ENCODE results near the gene HCFC1. TPM values are rescaled to one million over a fixed set of nuclear protein-coding genes. Genes with fewer than 3 reads are reported as not detected.

Gene HCFC1
- 4.1 and 5.5 TPM in 2 replicates for polyA plus RNA-seq

DNA sequence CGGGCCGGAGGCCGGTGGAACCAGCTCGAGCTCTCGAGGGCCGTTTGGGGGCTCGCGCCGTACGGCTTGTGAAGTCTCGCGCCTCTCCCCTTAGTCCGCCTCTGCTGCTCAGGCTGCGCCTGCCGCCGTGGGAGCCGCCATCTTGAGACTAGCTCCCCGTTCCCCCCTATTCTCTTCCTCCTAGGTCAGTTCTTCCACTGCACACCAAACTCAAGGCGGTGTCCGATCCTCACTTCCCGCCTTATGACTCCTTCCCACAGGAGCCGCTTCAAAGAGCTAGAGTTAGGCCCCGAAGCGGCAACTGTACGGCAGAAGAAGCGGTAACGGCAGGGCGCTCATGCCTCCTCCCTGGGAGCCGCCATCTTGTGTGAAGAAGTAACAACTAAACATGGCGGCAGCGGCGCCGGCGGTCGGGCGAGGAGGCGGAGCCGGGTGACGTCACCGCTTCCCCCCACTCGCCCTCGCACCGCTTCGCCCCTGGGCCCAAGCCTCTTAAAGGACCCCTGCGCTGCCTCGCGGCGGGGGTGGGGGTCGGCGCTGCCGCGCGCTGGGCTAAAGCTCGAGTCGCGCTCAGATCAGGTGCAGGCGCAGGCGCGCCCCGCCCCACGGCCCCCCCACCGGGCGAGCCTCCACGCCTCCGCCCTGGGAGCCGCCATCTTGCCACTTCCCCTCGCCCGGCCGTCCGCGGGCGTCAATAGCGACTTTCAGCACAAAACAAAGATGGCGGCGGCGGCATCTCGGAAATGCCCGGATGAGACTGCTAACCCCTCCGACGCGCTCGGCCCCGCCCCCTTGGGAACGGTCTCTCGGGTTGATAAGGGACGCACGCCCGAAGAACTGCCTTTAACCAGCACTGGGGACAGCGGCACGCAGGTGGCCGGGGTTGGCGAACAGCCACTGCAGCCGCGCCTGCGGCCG is at the start of gene HCFC1:
TSS of gene HCFC1 (minus strand) at position 369 of the 918 bp plus-strand sequence. CDS start 978 bp downstream, outside the sequence.

DNA sequence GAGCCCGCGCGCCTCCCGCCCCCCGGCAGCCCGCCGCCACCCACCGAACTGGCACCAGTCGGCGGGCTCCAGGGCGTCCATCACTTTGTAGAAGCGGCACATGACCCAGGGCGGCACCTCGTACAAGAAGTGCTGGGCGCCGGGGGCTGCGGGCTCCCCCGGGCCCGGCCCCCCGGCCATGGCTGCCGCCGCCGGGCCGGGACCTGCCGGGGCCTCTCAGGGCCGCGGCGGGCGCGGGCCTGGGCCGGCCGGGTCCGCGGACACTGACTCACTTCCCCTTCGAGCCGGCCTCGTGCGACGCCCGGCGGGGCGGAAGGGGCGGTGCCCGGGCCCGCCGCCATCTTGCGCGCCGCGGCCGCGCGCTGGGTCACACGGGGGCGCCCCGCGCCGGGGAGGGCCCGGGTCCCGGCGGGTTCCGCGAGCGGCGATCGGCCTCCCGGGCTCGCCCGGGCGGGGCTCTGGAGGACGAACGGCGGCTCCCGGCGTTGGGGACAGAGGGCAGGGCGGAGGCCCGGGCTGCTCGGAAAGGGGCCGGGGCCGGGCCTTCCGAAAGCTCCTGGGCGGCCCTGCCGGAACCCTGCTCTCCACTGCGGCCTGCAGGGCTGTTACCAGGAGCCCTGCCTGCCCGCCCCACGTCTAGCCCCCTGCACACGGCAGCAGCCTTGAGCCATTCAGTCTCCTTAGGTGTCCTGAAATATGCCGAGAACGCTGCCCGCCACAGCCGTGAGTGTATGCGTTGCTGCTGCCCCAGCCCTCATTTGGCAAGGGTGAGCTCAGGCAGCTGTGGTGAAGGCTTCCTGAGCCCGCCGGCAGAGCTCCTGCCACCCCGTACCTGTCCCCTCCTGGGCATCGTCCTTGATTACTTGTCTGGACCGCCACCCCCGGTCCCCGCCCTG is 48.3 kb upstream of the HCFC1 start, which contains the start of gene IRAK1:
TSS of gene IRAK1 (minus strand) at position 270 of the 896 bp plus-strand sequence. CDS start at position 180, 90 bp downstream.

DNA sequence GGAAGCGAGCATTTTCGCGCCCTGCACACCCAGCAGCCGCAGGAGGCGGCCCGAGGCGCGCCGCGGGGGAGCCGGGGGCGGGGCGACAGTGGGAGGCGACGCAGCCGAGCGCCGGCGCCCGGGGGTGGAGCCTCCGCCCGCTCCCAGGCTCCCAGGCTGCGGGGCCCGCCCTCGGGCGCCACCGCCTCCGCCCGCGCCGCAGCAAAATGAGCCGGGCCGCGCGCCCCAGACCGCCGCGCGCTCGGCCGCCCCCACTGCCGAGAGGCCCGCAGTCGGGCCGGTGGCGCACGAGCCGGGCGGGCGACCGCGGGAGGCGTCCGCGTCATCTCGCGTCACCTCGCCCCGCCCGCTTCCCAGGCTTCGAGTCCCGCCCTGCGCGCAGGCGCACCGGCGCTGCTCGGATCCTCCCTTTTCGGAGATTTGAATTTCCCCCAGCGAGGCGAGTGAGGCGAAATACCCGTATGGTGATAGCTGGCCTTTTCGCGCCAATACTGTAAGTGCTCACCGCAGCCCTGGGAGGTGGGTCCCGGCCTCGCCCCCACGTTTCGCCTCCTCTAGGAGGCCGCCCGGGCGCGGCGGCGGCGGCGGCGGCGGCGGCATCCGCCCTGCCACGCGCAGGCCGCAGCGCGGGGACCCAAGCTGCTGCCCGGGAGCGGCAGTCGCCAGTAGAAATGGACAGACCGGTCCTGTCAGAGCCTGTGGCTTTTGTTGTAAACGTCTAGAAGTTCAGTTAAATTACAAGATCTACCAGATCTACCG is 929 bp upstream of the HCFC1 start, which contains the start of gene TMEM187:
TSS of gene TMEM187 (plus strand) at position 387 of the 759 bp plus-strand sequence. CDS start 9,309 bp downstream, outside the sequence.

DNA sequence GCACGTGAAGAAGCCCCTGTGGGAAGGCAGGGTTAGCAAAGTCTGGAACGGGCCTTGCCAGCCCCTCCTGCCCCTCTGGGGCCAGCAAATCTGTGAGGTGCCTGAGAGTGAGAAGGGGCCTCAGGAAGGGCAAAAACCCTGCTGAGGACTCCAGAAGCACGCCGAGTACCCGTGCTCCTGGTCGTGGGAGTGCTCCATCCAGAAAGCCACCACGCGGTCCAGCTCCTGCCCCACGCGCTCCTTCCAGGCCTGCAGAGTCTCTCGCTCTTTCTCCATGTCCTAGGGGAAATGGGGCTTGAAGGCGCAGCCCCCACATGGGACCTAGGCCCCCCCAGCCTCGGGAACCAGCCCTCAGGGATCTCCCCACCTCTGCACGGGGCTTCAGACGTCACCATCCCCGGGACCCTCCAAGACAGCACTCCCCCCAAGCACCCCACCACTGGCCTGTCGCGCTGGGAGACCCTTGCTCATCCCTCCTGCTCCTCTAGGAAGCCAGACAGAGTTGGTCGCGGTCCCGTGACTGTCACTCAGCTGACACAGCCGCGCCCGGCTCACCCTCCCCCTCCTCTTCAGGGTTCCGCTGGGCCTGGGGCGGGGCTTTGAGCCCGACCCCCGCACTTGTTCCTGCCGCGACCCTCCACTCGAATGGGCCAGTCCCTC is 27.3 kb downstream of the HCFC1 start, which contains the start of gene RENBP:
TSS of gene RENBP (minus strand) at position 504 of the 660 bp plus-strand sequence. CDS start at position 471, 33 bp downstream.

DNA sequence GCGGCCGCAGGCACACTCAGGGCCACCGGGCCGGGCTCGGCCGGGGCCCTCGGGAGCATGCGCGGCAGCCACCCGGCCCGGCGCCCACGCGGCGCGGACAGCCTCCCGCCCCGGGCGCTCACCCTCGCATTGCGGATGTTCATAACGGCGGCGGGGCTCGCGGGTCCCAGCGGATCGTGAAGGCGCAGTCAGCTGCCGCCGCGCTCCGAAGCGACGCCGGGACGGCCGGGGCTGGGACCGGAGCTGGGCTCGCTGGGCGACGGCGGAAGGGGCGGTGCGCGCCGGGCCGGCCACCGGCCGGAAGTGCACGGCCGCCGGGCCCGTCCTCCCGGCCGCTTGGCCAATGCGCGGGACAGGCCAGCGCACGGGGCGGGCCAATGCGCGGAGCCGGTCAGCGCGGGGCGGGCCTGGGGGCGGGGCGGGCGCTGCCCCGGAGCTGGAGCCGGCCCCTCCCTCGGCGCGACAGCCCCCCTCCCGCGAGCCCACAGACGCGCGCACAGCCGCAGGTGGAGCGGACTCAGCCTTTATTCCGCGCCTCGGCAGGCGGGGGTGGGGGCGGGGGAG is 36.8 kb downstream of the HCFC1 start, which contains the start of gene NAA10:
TSS of gene NAA10 (minus strand) at position 276 of the 564 bp plus-strand sequence. CDS start at position 143, 133 bp downstream.

DNA sequence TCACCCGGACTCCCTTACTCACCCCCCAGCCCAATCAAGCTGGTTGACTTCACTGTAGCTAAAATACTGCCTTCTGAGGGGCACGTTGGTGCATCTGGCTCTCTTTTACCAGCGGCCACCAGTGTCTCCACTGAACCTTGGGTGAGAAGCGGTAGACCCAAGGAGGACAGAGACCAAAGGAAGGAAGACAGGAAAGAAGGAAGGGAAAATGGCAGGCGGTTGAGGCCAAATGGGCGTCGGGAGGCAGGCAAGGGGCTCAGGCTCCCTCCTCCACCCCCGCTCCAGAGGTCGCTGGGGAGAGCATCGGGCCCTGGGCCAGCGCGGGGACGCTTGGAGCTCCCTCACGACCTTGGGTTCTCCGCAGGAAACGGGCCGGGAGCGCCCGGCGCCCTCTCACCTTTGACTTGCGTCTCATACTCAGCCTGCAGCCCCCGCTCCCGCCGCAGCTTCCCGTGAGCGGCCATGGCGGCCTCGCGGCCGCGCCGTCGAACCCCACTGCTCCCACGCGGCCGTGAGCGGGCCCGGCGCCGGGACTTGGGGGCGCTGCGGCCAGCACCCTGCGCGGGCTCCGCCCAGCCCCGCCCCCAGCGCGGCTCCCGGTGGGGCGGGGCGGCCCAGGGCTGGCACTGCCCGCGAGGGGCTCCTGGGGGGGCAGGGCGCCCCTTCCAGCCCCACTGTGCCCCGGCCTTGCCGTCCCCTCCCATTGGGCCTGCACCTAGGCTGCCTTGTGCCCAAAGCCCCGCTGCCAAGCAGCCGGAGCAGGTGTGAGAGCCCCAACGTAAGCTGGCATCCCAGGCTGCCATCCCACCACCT is 45.7 kb downstream of the HCFC1 start, which contains the start of gene ARHGAP4:
TSS of gene ARHGAP4 (minus strand) at position 526 of the 813 bp plus-strand sequence. CDS start at position 464, 62 bp downstream.

DNA sequence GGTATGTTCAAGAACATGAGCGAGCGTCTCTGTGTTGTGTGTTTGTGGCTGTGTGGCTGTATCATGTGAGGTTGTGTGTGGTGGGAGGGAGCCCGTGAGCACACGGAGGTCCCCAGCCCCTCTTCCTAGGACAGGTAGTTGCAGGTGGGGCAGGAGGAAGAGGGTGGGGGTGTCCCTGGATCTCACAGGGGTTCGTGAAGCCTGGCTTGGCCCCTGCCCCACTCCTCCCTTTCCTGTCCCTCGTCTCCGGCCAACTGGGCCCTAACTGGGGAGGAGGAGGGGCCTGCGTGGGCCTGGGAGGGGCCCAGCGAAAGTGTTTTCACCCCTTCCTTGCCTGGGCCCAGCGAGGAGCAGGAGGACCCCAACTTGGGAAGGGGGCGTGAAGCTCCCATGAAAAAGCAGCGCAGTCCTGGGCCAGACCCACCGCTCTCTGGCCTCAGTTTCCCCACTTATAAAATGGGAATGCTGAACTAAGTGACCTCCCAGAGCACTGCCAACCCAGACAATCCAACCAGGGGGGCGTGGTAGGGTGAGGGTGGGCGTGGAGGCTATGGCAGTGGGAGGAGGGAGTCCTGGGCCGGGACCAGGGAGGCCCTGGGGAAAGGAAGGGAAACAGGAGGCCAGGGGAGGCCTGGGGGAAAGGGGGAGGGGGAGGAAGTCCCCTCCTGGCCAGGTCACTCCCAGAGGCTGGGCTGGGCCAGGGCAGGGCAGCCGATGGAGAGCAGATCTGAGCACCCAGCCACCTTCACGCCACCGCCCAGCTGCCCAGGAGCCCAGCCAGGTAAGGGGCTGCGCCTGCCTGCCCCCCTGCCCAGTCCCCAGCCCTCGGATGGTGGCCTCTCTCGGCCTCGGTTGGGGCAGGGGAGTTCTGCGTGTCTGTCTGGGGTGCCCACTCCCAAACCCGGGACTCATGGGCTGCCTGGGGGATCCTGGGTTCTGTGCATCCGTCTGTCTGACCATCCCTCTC is 67.3 kb downstream of the HCFC1 start, which contains the start of gene AVPR2:
TSS of gene AVPR2 (plus strand) at position 683 of the 967 bp plus-strand sequence. CDS start 473 bp downstream, outside the sequence.

Other genes with a start within 250 kb of the HCFC1 start
- gene BCAP31, start 247.4 kb downstream of the HCFC1 start, polyA plus RNA-seq = 151 and 213 TPM in 2 replicates
- 0.07 and 2.8 TPM in 2 replicates for gene ABCD1, start 247.0 kb downstream of the HCFC1 start, polyA plus RNA-seq
- not detected in 2 replicates for gene PLXNB3, start 207.6 kb downstream of the HCFC1 start, polyA plus RNA-seq
- gene SRPK3, start 190.8 kb downstream of the HCFC1 start, polyA plus RNA-seq = 2.0 TPM in 1 of 2 replicates, not detected in the other
- gene IDH3G, start 177.4 kb downstream of the HCFC1 start, polyA plus RNA-seq = 85.8 and 95.3 TPM in 2 replicates
- gene SSR4, start 177.2 kb downstream of the HCFC1 start, polyA plus RNA-seq = 580 and 718 TPM in 2 replicates
- gene PDZD4, start 141.3 kb downstream of the HCFC1 start, polyA plus RNA-seq = 0.43 and 2.1 TPM in 2 replicates
- 6.9 and 7.2 TPM in 2 replicates for gene L1CAM, start 85.6 kb downstream of the HCFC1 start, polyA plus RNA-seq
- not detected in 2 replicates for gene AVPR2, start 67.1 kb downstream of the HCFC1 start, polyA plus RNA-seq
- not detected in 2 replicates for gene ARHGAP4, start 45.6 kb downstream of the HCFC1 start, polyA plus RNA-seq
- gene NAA10, start 36.8 kb downstream of the HCFC1 start, polyA plus RNA-seq = 53.4 and 55.0 TPM in 2 replicates
- not detected in 2 replicates for gene RENBP, start 27.2 kb downstream of the HCFC1 start, polyA plus RNA-seq
- gene TMEM187, start 936 bp upstream of the HCFC1 start, polyA plus RNA-seq = 1.6 and 5.4 TPM in 2 replicates
- 2.4 and 3.6 TPM in 2 replicates for gene IRAK1, start 48.1 kb upstream of the HCFC1 start, polyA plus RNA-seq
- 4.3 and 6.9 TPM in 2 replicates for gene MECP2, start 125.9 kb upstream of the HCFC1 start, polyA plus RNA-seq
- not detected in 2 replicates for gene OPN1LW, start 172.4 kb upstream of the HCFC1 start, polyA plus RNA-seq
- not detected in 2 replicates for gene OPN1MW, start 210.8 kb upstream of the HCFC1 start, polyA plus RNA-seq
- gene OPN1MW2, start 247.9 kb upstream of the HCFC1 start, polyA plus RNA-seq = not detected in 2 replicates

All from Purkinje cell (primary cell).